GM12878 (cell line): ENCODE results near the gene KAT2A. TPM values are rescaled to one million over a fixed set of nuclear protein-coding genes. Genes with fewer than 3 reads are reported as not detected.

Experiments used
- ATAC-seq: fragments of 200-7000 bp; cut with Tn5 transposase; 3 replicates; pipeline ENCODE4 v1.9.1; 2020; ENCODE audit warnings: mild to moderate bottlenecking, moderate library complexity
- BruUV-seq: library from RNA; stranded (reverse); fragments of 400-500 nt; replicated peaks from 2 replicates; lab custom pipeline; 2021; lab: Mats Ljungman, UMichigan
- CTCF ChIA-PET: fragments of 300-600 bp; sonication (Branson Sonifier 250); formaldehyde crosslinking; extraction: SDS; loops from one replicate; lab custom pipeline; 2021; ENCODE audit warnings: inconsistent platforms; lab: Yijun Ruan, JAX
- POLR2A ChIA-PET: fragments of 350-600 bp; formaldehyde crosslinking; extraction: SDS; loops from one replicate; lab custom pipeline; 2021; ENCODE audit warnings: inconsistent platforms; lab: Charles Lee
- RAD21 ChIA-PET: fragments of 300-600 bp; sonication (Branson Sonifier 250); formaldehyde crosslinking; loops from one replicate; lab custom pipeline; 2023; ENCODE audit warnings: antibody characterized with exemption; ENCODE audit not compliant: unreplicated experiment; lab: Charles Lee
- SMC1A ChIA-PET: fragments of 300-600 bp; sonication (Branson Sonifier 250); formaldehyde crosslinking; loops from one replicate; lab custom pipeline; 2023; ENCODE audit not compliant: unreplicated experiment, uncharacterized antibody; lab: Charles Lee
- DNase-seq: peaks from one replicate; pipeline ENCODE4 v3.0.0-alpha.2; 2011; ENCODE audit warnings: low read depth, low spot score
- FAIRE-seq: peaks from 3 replicates; lab custom pipeline; 2011; peaks lifted over from hg19 to GRCh38; lab: Jason Lieb, UNC
- H2AFZ ChIP-seq: 2 replicates; pipeline ENCODE4 v1.6.0; 2011; ENCODE audit warnings: low read depth, low read length, control low read depth; ENCODE audit not compliant: control insufficient read depth
- H3K27ac ChIP-seq: 2 replicates; pipeline ENCODE4 v1.5.1; 2011; ENCODE audit warnings: control low read depth; ENCODE audit not compliant: control insufficient read depth, insufficient read depth
- H3K27me3 ChIP-seq, 2 experiments: replicated peaks in 1 of 2; 2 replicates each; pipeline versions ENCODE4 v1.6.0 to v1.6.1; 2011; ENCODE audit warnings: low read length in 1 of 2; ENCODE audit not compliant: control insufficient read depth in 2 of 2, insufficient read depth in 2 of 2
- H3K36me3 ChIP-seq, 2 experiments: 2 replicates each; pipeline ENCODE4 v1.5.1; 2011; ENCODE audit warnings: low read length in 1 of 2; ENCODE audit not compliant: control insufficient read depth in 2 of 2, insufficient read depth in 2 of 2
- H3K4me1 ChIP-seq: 2 replicates; pipeline ENCODE4 v1.6.1; 2011; ENCODE audit warnings: mild to moderate bottlenecking, low read length, moderate library complexity, mixed read lengths; ENCODE audit not compliant: control insufficient read depth, insufficient read depth
- H3K4me2 ChIP-seq: 2 replicates; pipeline ENCODE4 v1.6.0; 2011; ENCODE audit warnings: control low read depth; ENCODE audit not compliant: control insufficient read depth, insufficient read depth
- H3K4me3 ChIP-seq: fragments of 200-600 bp; sonication (generic); 2 replicates; pipeline ENCODE4 v1.5.1; 2016
- H3K79me2 ChIP-seq: 2 replicates; pipeline ENCODE4 v1.6.0; 2011; ENCODE audit warnings: low read length; ENCODE audit not compliant: control insufficient read depth, insufficient read depth
- H3K9ac ChIP-seq: 2 replicates; pipeline ENCODE4 v1.8.0; 2011; ENCODE audit warnings: low read length, control low read depth, mixed read lengths; ENCODE audit not compliant: control insufficient read depth, insufficient read depth
- H3K9me3 ChIP-seq: replicated peaks from 3 replicates; pipeline ENCODE4 v1.5.1; 2011; ENCODE audit warnings: mild to moderate bottlenecking, low read length; ENCODE audit not compliant: control insufficient read depth, insufficient read depth
- H4K20me1 ChIP-seq: 2 replicates; pipeline ENCODE4 v1.6.0; 2011; ENCODE audit not compliant: control insufficient read depth, insufficient read depth
- BRCA1 ChIP-seq: IDR thresholded peaks from 2 replicates; pipeline ENCODE4 v1.6.1; 2011; ENCODE audit warnings: low read depth, low read length, improper control_type of control experiment
- KDM1A ChIP-seq: fragments of 200-600 bp; sonication (generic); IDR thresholded peaks from 2 replicates; pipeline ENCODE4 v1.6.1; 2016; ENCODE audit warnings: borderline replicate concordance
- NR2C2 ChIP-seq: IDR thresholded peaks from 2 replicates; pipeline ENCODE4 v1.6.1; 2011; ENCODE audit warnings: borderline replicate concordance, low read depth; ENCODE audit not compliant: control insufficient read depth, insufficient read length
- PAX5 ChIP-seq: IDR thresholded peaks from 2 replicates; pipeline ENCODE4 v1.6.1; 2011; ENCODE audit warnings: low read depth, low read length, borderline replicate concordance
- PKNOX1 ChIP-seq: fragments of 450-650 bp; IDR thresholded peaks from 2 replicates; pipeline ENCODE4 v1.6.1; 2016; ENCODE audit warnings: mild to moderate bottlenecking
- RELA ChIP-seq: fragments of 450-650 bp; IDR thresholded peaks from 2 replicates; pipeline ENCODE4 v1.8.0; 2014; ENCODE audit warnings: borderline replicate concordance; ENCODE audit not compliant: partially characterized antibody
- ZBED1 ChIP-seq: IDR thresholded peaks from 2 replicates; pipeline ENCODE4 v1.6.1; 2016; ENCODE audit warnings: borderline replicate concordance
- ZBTB33 ChIP-seq: fragments of 450-650 bp; IDR thresholded peaks from 2 replicates; pipeline ENCODE4 v1.6.1; 2017; ENCODE audit warnings: mild to moderate bottlenecking
- WGBS: methylation state at CpG from one replicate; pipeline ENCODE4 v1.1.6; 2016; ENCODE audit warnings: low lambda C conversion rate; ENCODE audit not compliant: insufficient replicate concordance, insufficient coverage; ENCODE audit errors: missing lambda C conversion rate; 5-methylcytosine and 5-hydroxymethylcytosine counted together
- in situ Hi-C: fragments of 300-500 bp; cut with MboI; formaldehyde crosslinking; loops from 9 replicates; pipeline ENCODE4 v1.14.3; 2018; ENCODE audit warnings: mixed read lengths
- intact Hi-C: fragments of 100-400 bp; cut with micrococcal nuclease; formaldehyde crosslinking; loops from one replicate; pipeline ENCODE4 v1.14.2; 2022; ENCODE audit not compliant: unreplicated experiment
- polyA plus RNA-seq, 11 experiments: library from polyadenylated mRNA; depleted of rRNA in 4 of 11; unstranded in 6 of 11; stranded (reverse) in 5 of 11; fragments of >200 nt; fragmentation: Nextera tagmentation in 4 of 11; fragmentation: Illumina TruSeq in 1 of 11; extraction: Ambion mirVana in 4 of 11; extraction: Trizol in 1 of 11; gene quantifications; 1 replicate in 1 of 11; 2 replicates in 10 of 11; pipeline versions ENCODE4 v1.2.1 to v1.2.3, GENCODE V29; 2011 to 2016; ENCODE audit warnings: inconsistent platforms in 2 of 11, missing spikeins in 2 of 11, low read depth in 1 of 11
- total RNA-seq, 4 experiments: library from RNA; depleted of rRNA in 3 of 4; stranded (reverse); fragments of >200 nt in 3 of 4; fragmentation: Illumina TruSeq in 1 of 4; extraction: Trizol in 1 of 4; gene quantifications; 2 replicates each; pipeline versions ENCODE4 v1.2.1 to v1.2.3, GENCODE V29; 2013 to 2021

The KAT2A gene
- total and polyA plus RNA-seq, 10 of the 15 experiments (the other 5 are each of a cell fraction or from before 2014, with no cell fraction given) = 0.85 to 47.5 (median 14.6) TPM

- intact Hi-C loops = no loop called here
- Histone ChIP-seq H4K20me1 (no peaks in the 10 kb centered on the region; the same call in 1 of the 2 replicates), H3K79me2 (peaks cover 1% of the 10 kb centered on the region; the same call in 1 of the 2 replicates), H3K9me3 (no peaks in the 10 kb centered on the region), H3K27me3 (no peaks in the 10 kb centered on the region), H3K4me2 (no peak overlapping the region), H2AFZ (no peak overlapping the region), H3K27ac (no peak overlapping the region), H3K4me1 (no peaks in the 10 kb centered on the region), H3K9ac (no peak overlapping the region), H3K4me3 (no peak overlapping the region), H3K36me3 (peaks cover 27 to 40% of the 10 kb centered on the region in 2 experiments)
- RAD21 ChIA-PET = interaction anchor here (1.0 to 2.3 kb wide), 2 partner anchors 27 to 55 kb away, joined by 3 to 8 read pairs; partner anchors contain the start of gene KCNH4
- ATAC-seq (no peak), FAIRE-seq (no peak), DNase-seq (no peak)
- POLR2A ChIA-PET = no interaction called here
- CTCF ChIA-PET = interaction anchor here (0.6 to 2.1 kb wide), 3 partner anchors 56 to 105 kb away, joined by 3 to 5 read pairs (median 3); partner anchors contain the start of gene NKIRAS2
- in situ Hi-C loops = no loop called here
- no TSS peak for BruUV-seq
- TF ChIP-seq RELA (no peak), PAX5 (no peak), BRCA1 (no peak), NR2C2 (no peak), ZBED1 (no peak), ZBTB33 (no peak), PKNOX1 (no peak), KDM1A (no peak)
- SMC1A ChIA-PET = interaction anchor here (1.7 kb wide), 1 partner anchor 56 kb away, joined by 7 read pairs; the partner anchor contains the start of gene KCNH4
- WGBS = over 99% methylated on average over 12 of the region's 12 CpGs
Observed at GRCh38 chr17:42125565-42125964, 4.4 kb upstream of the KAT2A start.
